Measurements from ENCODE around the gene AP1S2. TPM values are rescaled to one million over a fixed set of nuclear protein-coding genes. Genes with fewer than 3 reads are reported as not detected.

AP1S2 gene
- total RNA-seq: 26.4 and 61.3 TPM in 2 replicates

DNA sequence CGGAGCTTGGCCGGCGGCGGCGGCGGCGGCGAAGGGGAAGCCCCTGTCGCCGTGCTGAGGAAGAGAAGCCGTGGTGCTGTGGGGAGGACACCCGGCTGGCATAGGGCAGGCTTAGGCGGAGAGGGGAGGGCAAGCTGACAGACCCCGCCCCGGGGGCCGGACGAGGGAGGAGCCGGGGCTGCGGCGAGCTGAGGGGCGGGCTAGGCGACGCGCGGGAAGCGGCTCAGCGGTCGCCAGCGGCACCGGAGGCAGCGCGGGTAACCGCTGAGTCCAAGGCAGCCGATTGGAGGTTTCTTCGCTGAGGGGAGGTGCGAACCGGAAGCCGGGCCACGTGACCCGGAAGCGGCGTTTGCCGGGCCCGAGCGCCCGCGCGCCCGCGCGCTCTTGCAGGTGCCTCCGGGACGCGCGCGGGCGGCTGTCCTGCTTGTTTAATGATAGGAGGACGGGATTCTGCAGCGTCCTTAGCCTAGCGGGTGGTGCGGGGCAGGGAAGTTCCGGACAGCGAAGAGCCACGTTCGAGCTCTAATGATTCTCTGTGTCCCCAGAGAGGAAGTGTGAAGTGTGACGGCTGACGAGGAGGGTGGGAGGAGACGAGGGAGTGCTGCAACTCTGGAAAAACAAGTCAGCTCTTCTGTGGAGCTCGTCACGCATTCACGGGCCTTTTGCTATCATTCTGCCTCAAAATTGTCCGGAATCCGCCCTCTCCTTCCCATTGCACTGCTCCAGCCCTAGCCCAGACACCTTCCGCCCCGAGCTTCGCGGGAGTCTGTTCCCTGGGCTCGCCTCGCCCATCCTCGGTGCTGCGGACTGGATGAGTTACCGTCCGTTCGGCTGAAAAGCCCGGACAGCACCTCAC lies at the start of gene AP1S2:
AP1S2 (minus strand) TSS at position 102 of the 856 bp plus-strand sequence. CDS start 2,289 bp downstream, outside the sequence.

DNA sequence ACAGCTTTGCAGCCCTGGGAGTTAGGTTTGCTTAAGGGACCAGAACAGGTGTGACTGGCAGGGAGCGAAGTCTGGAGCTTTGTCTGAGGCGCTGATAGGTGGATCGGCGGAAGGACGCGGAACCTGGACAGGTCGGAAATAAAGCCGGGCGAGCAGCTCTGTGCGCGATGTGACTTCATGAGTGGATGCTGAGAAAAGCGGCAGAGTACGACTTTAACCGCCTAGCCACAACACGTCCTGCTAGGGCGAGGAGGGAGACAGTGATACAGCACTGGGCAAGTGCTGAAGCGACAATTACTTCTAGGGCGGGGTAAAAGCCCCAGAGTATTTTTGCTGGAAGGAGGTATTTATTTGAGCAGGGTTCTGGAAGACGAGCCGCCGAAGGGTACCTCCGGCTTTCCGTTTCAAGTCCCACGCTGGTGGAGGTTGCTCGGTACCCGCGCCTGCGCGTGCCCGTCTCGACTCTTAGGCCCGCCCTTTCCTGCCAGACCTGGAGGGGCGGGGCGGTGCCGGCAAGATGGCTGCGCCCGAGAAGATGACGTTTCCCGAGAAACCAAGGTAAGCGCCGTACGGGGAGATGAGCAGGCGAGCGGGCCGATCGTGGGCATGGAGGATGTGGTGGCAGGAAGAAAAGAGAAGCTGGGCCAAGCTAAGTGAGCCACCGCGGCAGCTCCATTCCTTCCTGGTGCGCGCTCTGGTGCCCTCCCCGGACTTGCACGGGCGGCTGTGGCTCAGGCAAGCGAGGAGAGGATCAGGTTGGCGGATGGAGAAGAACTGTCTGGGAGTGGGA lies 64.4 kb downstream of the AP1S2 start, which contains the start of gene ZRSR2:
ZRSR2 (plus strand) TSS at position 506 of the 790 bp plus-strand sequence; CDS start at position 518, 12 bp downstream.

Other genes starting within 250 kb of the AP1S2 start
- 0.16 and 0.51 TPM in 2 replicates for gene CLTRN, start 190.0 kb downstream of the AP1S2 start, total RNA-seq
- 1.8 and 4.6 TPM in 2 replicates for gene CA5B, start 116.5 kb downstream of the AP1S2 start, total RNA-seq
- 1.9 and 2.1 TPM in 2 replicates for gene ZRSR2, start 64.3 kb downstream of the AP1S2 start, total RNA-seq